RWPE2 (cell line): ENCODE measurements around the gene ZNF598.

ENCODE experiments used
- ATAC-seq: fragments of 200-7000 bp; cut with Tn5 transposase; 3 replicates; pipeline ENCODE4 v1.9.1; 2021; ENCODE audit warnings: low read depth
- DNase-seq: peaks from one replicate; pipeline ENCODE4 v3.0.0-alpha.2; 2020; ENCODE audit warnings: low spot score
- H3K27ac ChIP-seq: fragments of 450-650 bp; 2 replicates; pipeline ENCODE4 v1.5.1; 2017; ENCODE audit warnings: mild to moderate bottlenecking; ENCODE audit not compliant: poor library complexity, severe bottlenecking
- H3K27me3 ChIP-seq: fragments of 250-450 bp; sonication (Bioruptor Pico); 2 replicates; pipeline ENCODE4 v1.5.1; 2021; ENCODE audit warnings: mild to moderate bottlenecking, moderate library complexity; ENCODE audit not compliant: insufficient read depth, poor library complexity, severe bottlenecking
- H3K36me3 ChIP-seq: fragments of 250-450 bp; sonication (Bioruptor Pico); 2 replicates; pipeline ENCODE4 v1.5.1; 2020; ENCODE audit warnings: low read depth, mild to moderate bottlenecking, moderate library complexity
- H3K4me1 ChIP-seq: fragments of 250-450 bp; sonication (Bioruptor Pico); 2 replicates; pipeline ENCODE4 v1.5.1; 2021; ENCODE audit warnings: mild to moderate bottlenecking, moderate library complexity; ENCODE audit not compliant: insufficient read depth, poor library complexity, severe bottlenecking
- H3K4me3 ChIP-seq: fragments of 250-450 bp; sonication (Bioruptor Pico); 2 replicates; pipeline ENCODE4 v1.5.1; 2021; ENCODE audit warnings: mild to moderate bottlenecking, moderate library complexity; ENCODE audit not compliant: severe bottlenecking
- H3K9me3 ChIP-seq: fragments of 250-450 bp; sonication (Bioruptor Pico); 2 replicates; pipeline ENCODE4 v1.5.1; 2021; ENCODE audit warnings: mild to moderate bottlenecking, moderate library complexity; ENCODE audit not compliant: severe bottlenecking
- CTCF ChIP-seq: fragments of 450-650 bp; IDR thresholded peaks from one replicate; pipeline ENCODE4 v1.5.1; 2017; ENCODE audit warnings: mild to moderate bottlenecking, moderate library complexity; ENCODE audit not compliant: poor library complexity, severe bottlenecking

ZNF598 gene

GRCh38 chr16:2040041-2040786 lies 30.6 kb upstream of the ZNF598 start:
- H3K36me3 ChIP-seq = peaks cover 4% of the 10 kb centered on the region; the same call in 1 of the 2 replicates
- DNase-seq (no peak), ATAC-seq (no peak)
- H3K9me3 ChIP-seq = no peaks in the 10 kb centered on the region
- no peak for TF ChIP-seq CTCF
- peaks cover 9% of the 10 kb centered on the region for H3K4me1 ChIP-seq
- peak overlapping the region; percentile 42 for H3K27ac ChIP-seq
- no peaks in the 10 kb centered on the region for H3K27me3 ChIP-seq
- H3K4me3 ChIP-seq = no peak overlapping the region

GRCh38 chr16:2039274-2040031 lies 29.8 kb upstream of the ZNF598 start:
- no peak for TF ChIP-seq CTCF
- no peaks in the 10 kb centered on the region for H3K27me3 ChIP-seq
- no peak overlapping the region for H3K27ac ChIP-seq
- DNase-seq = no peak
- no peak for ATAC-seq
- no peaks in the 10 kb centered on the region for H3K9me3 ChIP-seq
- H3K36me3 ChIP-seq = no peaks in the 10 kb centered on the region
- H3K4me3 ChIP-seq = no peak overlapping the region
- H3K4me1 ChIP-seq = peaks cover 9% of the 10 kb centered on the region

- Histone ChIP-seq H3K36me3 (no peaks in the 10 kb centered on the region), H3K4me3 (no peak overlapping the region), H3K27ac (no peak overlapping the region), H3K9me3 (no peaks in the 10 kb centered on the region), H3K27me3 (no peaks in the 10 kb centered on the region), H3K4me1 (peaks cover 12% of the 10 kb centered on the region)
- TF ChIP-seq CTCF = no peak
- ATAC-seq (no peak), DNase-seq (no peak)
Observed at GRCh38 chr16:2038382-2039231, 29.0 kb upstream of the ZNF598 start.

- TF ChIP-seq CTCF = no peak
- DNase-seq (no peak), ATAC-seq (no peak)
- Histone ChIP-seq H3K4me3 (no peak overlapping the region), H3K27ac (no peak overlapping the region), H3K4me1 (peaks cover 17% of the 10 kb centered on the region), H3K36me3 (no peaks in the 10 kb centered on the region), H3K27me3 (no peaks in the 10 kb centered on the region), H3K9me3 (no peaks in the 10 kb centered on the region)
Observed at GRCh38 chr16:2037647-2038381, 28.2 kb upstream of the ZNF598 start.
